22Rv1 (cell line): ENCODE measurements around the gene UNC13B.

Experiments used
- ZFX ChIP-seq: fragments of 450-650 bp; IDR thresholded peaks from 2 replicates; pipeline ENCODE4 v1.6.1; 2017; ENCODE audit warnings: antibody characterized with exemption, borderline replicate concordance
- TF ChIP-seq, protein P1 (sequence below): fragments of 450-650 bp; IDR thresholded peaks from 2 replicates; pipeline ENCODE4 v1.5.1; 2017; ENCODE audit warnings: mild to moderate bottlenecking

DNA sequence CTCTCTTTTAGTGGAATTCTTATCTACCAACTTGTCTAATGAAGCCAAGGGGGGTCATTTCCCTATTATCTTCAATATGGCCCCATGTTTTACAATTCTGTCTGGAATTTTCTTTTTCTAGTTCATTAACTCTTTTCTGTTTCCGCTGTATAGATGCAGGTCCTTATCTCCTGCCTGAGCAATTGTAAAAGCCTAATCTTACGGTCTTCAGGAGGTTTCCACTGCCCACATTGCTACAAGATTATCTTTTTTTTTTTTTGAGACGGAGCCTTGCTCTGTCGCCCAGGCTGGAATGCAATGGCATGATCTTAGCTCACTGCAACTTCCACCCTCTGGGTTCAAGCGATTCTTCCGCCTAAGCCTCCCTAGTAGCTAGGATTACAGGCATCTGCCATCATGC, 132.3 kb downstream of the UNC13B start:
- TF ChIP-seq, protein P1, sequence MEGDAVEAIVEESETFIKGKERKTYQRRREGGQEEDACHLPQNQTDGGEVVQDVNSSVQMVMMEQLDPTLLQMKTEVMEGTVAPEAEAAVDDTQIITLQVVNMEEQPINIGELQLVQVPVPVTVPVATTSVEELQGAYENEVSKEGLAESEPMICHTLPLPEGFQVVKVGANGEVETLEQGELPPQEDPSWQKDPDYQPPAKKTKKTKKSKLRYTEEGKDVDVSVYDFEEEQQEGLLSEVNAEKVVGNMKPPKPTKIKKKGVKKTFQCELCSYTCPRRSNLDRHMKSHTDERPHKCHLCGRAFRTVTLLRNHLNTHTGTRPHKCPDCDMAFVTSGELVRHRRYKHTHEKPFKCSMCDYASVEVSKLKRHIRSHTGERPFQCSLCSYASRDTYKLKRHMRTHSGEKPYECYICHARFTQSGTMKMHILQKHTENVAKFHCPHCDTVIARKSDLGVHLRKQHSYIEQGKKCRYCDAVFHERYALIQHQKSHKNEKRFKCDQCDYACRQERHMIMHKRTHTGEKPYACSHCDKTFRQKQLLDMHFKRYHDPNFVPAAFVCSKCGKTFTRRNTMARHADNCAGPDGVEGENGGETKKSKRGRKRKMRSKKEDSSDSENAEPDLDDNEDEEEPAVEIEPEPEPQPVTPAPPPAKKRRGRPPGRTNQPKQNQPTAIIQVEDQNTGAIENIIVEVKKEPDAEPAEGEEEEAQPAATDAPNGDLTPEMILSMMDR: no peak
- TF ChIP-seq ZFX: no peak
